Measurements from ENCODE around the gene TTC27. TPM values are rescaled to one million over a fixed set of nuclear protein-coding genes. Genes with fewer than 3 reads are reported as not detected.

TTC27 gene
- 16.0 TPM for polyA plus RNA-seq

DNA sequence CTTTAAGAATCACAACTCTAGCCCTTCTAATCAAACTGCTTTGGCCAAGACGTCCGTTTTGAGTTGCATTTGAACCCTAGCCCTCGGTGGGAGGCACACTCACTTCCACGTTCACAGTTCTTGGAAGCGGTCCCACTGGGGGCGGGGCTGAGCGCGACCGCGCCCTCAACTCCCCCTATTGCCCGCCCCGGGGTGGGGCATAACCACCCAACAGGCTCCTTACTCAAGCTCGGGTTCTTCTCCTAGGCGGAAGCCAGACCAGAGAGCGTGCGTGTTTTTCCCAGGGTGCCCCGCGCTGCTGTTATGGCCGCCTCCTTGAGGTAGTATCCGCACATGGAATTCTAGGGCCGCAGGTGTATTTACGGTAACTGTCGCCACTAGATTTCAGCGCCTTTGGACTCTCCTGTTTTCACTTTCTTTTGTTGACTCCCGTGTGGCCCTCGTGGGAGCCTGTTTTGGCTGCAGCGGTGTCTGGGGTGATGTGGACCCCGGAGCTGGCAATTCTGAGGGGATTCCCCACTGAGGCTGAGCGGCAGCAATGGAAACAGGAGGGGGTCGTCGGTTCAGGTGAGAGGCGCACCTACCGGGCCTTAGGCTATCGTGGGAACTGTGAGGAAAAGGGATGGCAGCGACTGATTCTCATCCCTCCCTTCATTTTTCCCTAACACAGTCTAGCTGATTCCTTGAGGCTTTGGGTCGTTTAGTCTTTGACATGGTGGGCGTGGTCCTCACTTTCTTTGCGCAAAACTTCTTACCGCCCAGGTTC, at the start of gene TTC27:
TTC27 (plus strand) TSS at position 237 of the 766 bp plus-strand sequence; CDS start at position 480, 243 bp downstream.
- Mint-ChIP-seq H3K9me3 (no peaks in the 10 kb centered on the region), H3K36me3 (no peaks in the 10 kb centered on the region), H3K27me3 (no peaks in the 10 kb centered on the region), H3K4me1 (peaks cover 13 to 25% (median 17%) of the 10 kb centered on the region in 3 donors), H3K4me3 (peak within 1 kb of the TSS; percentile 84 to 98 (median 96)), H3K27ac (peak within 1 kb of the TSS; percentile 16 to 93 (median 89))

DNA sequence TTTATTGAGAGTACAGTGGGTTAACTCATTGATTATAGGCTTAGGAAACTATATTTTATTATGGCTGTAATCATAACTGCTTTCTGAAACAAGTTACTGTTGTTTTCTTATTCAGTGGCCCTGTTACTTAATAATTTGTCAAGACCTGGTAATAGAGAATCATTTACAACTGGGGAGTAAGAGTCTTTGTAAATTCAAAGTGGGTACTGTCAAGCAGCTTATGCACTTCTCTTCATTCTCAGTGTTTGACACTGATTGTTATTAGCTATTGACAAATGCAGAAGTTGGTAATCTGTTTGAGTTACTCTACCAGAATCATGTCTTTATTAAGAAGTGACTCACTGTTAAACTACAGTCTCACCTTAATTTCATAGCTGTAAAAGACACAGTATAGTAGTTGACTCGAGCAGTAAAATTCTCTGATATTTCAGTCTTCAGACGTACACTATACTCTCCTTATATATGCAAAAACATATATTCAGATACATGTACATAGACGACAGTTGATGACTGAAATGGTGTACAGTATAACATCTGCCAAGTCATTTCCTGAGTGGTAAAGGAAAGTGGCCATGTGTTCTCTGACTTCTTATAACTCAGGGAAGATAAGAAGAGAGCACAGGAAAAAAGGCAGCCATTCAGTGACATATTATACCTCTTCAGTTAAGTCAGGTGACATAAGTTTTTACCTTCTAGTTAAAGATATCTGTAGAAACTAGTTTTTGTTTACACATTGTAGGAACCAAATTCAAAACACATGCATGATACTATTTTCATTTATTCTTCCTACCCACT, 36.0 kb upstream of the TTC27 start:
- H3K4me1 Mint-ChIP-seq, result peaks cover 8 to 28% (median 13%) of the 10 kb centered on the region in 3 donors
- no peak overlapping the region for H3K4me3 Mint-ChIP-seq

DNA sequence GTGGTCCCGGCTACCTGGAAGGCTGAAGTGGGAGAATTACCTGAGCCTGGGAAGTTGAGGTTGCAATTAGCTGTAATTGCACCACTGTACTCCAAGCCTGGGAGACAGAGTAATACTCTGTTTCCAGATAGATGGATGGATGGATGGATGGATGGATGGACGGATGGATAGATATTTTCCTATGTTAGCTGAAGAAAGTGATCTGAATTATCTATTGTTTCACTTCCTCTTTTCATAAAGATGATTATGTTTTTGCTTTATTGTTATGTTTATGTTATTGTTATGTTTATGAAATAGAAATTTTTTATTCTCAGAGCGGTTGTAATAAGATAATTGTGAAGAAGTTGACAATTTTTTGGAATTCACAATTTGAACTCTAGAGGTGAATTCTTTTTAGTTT, 33.3 kb upstream of the TTC27 start:
- Mint-ChIP-seq H3K27me3 (no peaks in the 10 kb centered on the region), H3K9me3 (no peaks in the 10 kb centered on the region), H3K4me1 (peaks cover 8 to 28% (median 13%) of the 10 kb centered on the region in 3 donors), H3K27ac (peak overlapping the region in 2 of 3 donors; percentile 19 to 87), H3K36me3 (no peaks in the 10 kb centered on the region), H3K4me3 (no peak overlapping the region)

More for the DNA sequence above, 36.0 kb upstream of the TTC27 start:
- Mint-ChIP-seq H3K27me3 (no peaks in the 10 kb centered on the region), H3K36me3 (peaks cover 4% of the 10 kb centered on the region), H3K27ac (peak overlapping the region; percentile 59 to 67 (median 64)), H3K9me3 (no peaks in the 10 kb centered on the region)

DNA sequence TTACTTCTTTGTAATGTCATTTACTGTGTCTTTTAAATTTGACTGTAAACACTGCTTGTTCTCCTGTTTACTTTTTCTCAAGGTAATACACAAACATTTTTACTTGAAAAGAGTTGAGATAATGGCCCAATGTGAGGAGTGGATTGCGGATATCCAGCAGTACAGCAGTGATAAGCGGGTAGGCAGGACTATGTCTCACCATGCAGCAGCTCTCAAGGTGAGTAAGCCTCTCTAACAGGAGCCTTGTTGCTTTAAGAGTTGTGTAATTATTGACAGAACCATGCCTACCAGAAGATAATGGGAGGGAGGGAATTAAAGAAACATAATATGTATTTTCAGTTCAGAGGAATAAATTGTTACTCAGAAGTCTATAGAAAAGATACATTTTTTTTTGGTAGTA, 16.5 kb upstream of the TTC27 start:
- no peaks in the 10 kb centered on the region for H3K27me3 Mint-ChIP-seq
- H3K4me1 Mint-ChIP-seq, result peaks cover 0 to 5% (median 1%) of the 10 kb centered on the region in 3 donors
- H3K27ac Mint-ChIP-seq, result peak overlapping the region in 1 of 3 donors; percentile 10
- H3K36me3 Mint-ChIP-seq, result peaks cover 7% of the 10 kb centered on the region
- H3K4me3 Mint-ChIP-seq, result no peak overlapping the region
- H3K9me3 Mint-ChIP-seq, result no peaks in the 10 kb centered on the region

DNA sequence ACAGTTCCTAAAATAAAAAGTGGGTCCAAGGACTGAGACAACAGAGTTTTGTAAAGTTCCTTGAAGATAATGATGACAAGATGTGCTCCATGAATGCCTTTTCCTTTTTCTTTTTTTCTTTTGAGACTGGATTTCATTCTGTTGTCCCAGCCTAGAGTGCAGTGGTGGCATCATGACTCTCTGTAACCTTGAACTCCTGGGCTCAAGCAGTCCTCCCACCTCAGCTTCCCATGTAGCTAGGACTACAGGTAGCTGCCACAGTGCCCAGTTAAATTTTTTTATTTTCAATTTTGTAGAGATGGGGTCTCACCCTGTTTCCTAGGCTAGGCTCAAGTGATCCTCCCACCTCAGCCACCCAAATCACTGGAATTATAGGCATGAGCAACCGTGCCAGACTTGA, 16.1 kb upstream of the TTC27 start:
- H3K4me1 Mint-ChIP-seq, result peaks cover 0 to 5% (median 1%) of the 10 kb centered on the region in 3 donors
- no peak overlapping the region for H3K4me3 Mint-ChIP-seq
- peaks cover 7% of the 10 kb centered on the region for H3K36me3 Mint-ChIP-seq
- H3K27ac Mint-ChIP-seq, result peak overlapping the region in 1 of 3 donors; percentile 31
- H3K9me3 Mint-ChIP-seq, result no peaks in the 10 kb centered on the region
- H3K27me3 Mint-ChIP-seq, result no peaks in the 10 kb centered on the region

DNA sequence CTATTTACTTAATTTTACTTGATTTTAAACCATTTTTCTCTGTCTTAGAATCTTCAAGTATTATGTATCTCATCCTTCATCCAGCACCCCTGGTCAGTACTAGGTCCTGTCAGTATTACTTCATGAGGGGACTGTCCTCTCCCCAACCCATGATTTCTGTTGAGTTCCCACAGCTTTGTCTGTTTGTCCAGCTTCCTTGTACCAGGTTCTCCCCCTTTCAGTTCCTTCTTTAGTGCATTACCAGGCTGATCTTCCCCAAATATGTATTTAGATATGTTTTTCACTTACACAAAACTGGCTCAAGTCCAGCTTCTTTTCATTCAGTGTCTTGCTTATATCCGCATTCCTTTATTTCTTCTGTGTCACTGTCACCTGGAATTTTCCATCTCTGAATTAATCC, 13.8 kb upstream of the TTC27 start:
- no peaks in the 10 kb centered on the region for H3K27me3 Mint-ChIP-seq
- H3K4me3 Mint-ChIP-seq, result no peak overlapping the region
- peaks cover 0 to 5% (median 1%) of the 10 kb centered on the region in 3 donors for H3K4me1 Mint-ChIP-seq
- H3K36me3 Mint-ChIP-seq, result peaks cover 3% of the 10 kb centered on the region
- peak overlapping the region in 1 of 3 donors; percentile 12 for H3K27ac Mint-ChIP-seq
- H3K9me3 Mint-ChIP-seq, result no peaks in the 10 kb centered on the region

DNA sequence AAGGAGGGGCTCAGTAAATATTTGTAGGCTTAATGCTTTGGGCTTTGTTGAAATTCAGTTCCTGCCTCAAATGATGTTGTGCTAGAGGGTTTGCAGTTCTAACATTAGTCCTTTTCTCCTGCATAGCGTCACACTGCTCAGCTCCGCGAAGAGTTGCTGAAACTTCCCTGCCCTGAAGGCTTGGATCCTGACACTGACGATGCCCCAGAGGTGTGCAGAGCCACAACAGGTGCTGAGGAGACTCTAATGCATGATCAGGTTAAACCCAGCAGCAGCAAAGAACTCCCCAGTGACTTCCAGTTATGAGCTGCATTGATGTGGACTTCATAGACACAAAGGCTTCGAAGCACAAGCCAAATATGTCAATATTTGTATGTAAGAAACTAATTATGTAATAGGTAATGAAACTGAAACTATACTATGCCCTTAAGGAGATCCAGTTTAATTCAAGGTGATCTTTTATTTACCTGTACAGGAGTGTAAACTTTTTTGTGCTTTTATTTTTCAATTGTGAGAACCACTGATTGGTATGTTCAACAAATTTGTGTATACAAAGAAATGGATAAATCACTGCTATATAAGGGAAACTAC, 10.2 kb upstream of the TTC27 start:
- Mint-ChIP-seq H3K27ac (peak overlapping the region in 1 of 3 donors; percentile 39), H3K9me3 (no peaks in the 10 kb centered on the region), H3K36me3 (peaks cover 7% of the 10 kb centered on the region), H3K4me1 (peaks cover 0 to 5% (median 3%) of the 10 kb centered on the region in 3 donors), H3K27me3 (no peaks in the 10 kb centered on the region), H3K4me3 (no peak overlapping the region)

DNA sequence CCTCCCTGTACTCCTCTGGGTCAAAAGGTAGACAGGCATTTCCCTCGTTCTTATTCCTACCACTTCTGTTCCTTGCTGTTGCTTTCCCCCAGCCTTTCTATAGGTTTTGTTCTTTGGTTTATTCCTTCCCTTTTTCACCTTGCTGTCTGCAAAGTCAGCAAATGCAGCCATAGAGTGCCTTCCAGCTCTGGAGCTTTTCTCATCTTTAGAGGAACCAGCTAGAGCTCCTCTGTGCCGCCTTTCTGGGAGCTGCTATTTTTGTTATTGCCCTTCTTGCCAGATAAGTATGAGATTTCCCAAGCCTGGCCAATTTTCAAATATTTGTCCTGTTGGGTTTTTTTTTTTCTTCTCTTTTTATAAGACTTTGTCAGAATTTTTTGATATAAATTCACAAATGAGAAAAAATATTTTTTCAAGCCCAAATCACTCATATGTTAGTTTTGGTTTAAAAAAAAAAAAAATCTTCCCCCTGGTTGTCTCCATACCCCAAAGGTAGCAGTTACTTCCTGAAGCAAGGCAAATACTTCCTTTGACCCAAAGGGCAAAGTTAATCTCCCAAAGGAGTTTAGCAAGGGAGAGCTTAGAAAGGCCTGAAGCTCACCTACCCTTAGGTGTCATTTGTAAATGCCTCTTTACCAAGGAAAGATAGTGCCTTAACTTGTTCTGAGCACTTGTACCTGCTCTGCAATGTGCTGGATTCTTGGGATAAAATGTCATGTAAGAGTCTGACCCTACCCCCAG, 5.1 kb upstream of the TTC27 start:
- Mint-ChIP-seq H3K36me3 (peaks cover 6% of the 10 kb centered on the region), H3K27me3 (no peaks in the 10 kb centered on the region), H3K4me1 (peaks cover 5 to 11% (median 7%) of the 10 kb centered on the region in 3 donors), H3K27ac (no peak overlapping the region), H3K4me3 (no peak overlapping the region), H3K9me3 (no peaks in the 10 kb centered on the region)

DNA sequence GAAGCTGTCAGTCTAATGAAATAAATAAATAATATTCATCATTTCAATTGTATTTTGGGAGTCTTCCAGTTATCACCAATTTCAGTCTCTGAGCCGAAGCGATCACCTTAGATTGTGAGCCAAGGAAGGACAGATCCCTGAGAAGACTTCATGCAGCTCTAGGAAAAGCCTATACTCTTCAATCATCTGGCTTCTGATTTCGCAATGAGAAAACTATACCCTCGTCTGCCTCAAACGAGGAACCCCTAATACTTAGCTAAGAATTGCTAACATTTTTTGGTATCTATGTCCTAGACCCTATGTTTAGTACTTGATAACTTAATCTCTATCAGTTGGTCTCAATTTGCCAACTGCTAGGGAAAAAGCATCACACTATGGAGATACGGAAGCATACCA, 4.5 kb upstream of the TTC27 start:
- Mint-ChIP-seq H3K27me3 (no peaks in the 10 kb centered on the region), H3K4me1 (peaks cover 5 to 15% (median 9%) of the 10 kb centered on the region in 3 donors), H3K27ac (no peak overlapping the region), H3K36me3 (peaks cover 5% of the 10 kb centered on the region), H3K9me3 (no peaks in the 10 kb centered on the region), H3K4me3 (peak overlapping the region in 1 of 4 donors; percentile 64)

DNA sequence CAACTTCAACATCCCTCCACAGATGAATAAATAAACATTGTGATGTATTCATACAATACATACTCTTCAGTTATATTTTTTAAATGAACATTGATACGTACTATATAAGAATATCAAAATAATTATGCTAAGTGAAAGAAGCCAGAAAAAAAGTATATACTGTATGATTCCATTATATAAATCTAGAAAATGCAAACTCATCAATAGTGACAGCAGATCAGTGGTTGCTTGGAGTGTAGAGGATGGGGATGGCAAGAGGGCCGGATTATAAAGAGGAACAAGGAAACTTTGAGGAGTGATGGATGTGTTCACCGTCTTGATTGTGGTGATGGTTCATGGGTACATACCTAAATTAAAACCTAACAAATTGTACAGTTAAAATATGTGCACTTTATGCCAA, 3.0 kb upstream of the TTC27 start:
- Mint-ChIP-seq H3K4me3 (peak overlapping the region in 1 of 4 donors; percentile 14), H3K27me3 (no peaks in the 10 kb centered on the region), H3K9me3 (no peaks in the 10 kb centered on the region), H3K4me1 (peaks cover 11 to 18% (median 13%) of the 10 kb centered on the region in 3 donors), H3K36me3 (peaks cover 2% of the 10 kb centered on the region), H3K27ac (no peak overlapping the region)

DNA sequence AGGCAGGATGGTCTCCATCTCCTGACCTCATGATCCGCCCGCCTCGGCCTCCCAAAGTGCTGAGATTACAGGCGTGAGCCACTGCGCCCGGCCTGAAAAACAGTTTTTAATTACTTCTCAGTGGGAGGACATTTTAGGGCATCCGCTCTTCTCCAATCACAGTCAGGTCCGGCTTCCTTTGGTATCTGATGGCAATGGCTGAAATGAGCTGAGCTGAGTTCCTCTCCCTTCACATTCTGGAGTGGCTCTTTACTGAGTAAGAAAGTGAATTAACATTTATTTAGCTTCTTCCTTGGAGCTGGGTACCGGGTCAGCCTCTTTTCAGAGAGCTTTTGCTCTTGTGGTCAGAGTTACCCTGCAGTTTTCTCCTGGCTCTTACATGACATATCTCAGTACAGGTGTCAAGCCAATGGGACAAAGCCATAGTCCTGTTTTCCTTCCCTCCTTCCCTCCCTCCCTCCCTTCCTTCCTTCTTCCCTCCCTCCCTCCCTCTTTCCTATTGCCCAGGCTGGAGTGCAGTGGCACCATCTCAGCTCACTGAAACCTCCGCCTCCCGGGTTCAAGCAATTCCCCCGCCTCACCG, 1.1 kb upstream of the TTC27 start:
- H3K27me3 Mint-ChIP-seq, result no peaks in the 10 kb centered on the region
- peak overlapping the region in 1 of 4 donors; percentile 96 for H3K4me3 Mint-ChIP-seq
- no peaks in the 10 kb centered on the region for H3K9me3 Mint-ChIP-seq
- H3K36me3 Mint-ChIP-seq, result no peaks in the 10 kb centered on the region
- H3K27ac Mint-ChIP-seq, result peak overlapping the region in 1 of 3 donors; percentile 89
- H3K4me1 Mint-ChIP-seq, result peaks cover 11 to 25% (median 14%) of the 10 kb centered on the region in 3 donors

DNA sequence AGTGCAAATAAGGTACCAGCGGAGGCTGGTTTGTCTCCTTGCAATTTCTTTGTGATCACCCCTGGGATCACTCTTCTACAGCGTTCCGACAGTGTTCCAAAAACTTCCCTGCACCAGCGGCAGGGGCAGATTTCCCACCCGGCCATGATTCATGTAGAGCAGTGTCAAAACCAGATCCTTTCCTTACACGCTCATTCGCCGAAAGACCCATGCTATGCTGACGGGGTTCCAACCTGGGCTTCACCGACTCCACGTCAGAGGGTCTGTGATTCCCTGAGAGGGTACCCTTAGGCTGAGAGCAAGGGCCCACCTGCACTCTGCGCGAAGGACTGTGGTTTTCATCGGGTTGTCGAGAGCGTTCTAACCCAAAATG, 423 bp upstream of the TTC27 start:
- H3K27ac Mint-ChIP-seq, result peak overlapping the region; percentile 16 to 89 (median 73)
- no peaks in the 10 kb centered on the region for H3K27me3 Mint-ChIP-seq
- peaks cover 13 to 25% (median 17%) of the 10 kb centered on the region in 3 donors for H3K4me1 Mint-ChIP-seq
- H3K9me3 Mint-ChIP-seq, result no peaks in the 10 kb centered on the region
- no peaks in the 10 kb centered on the region for H3K36me3 Mint-ChIP-seq
- peak overlapping the region; percentile 84 to 98 (median 96) for H3K4me3 Mint-ChIP-seq

DNA sequence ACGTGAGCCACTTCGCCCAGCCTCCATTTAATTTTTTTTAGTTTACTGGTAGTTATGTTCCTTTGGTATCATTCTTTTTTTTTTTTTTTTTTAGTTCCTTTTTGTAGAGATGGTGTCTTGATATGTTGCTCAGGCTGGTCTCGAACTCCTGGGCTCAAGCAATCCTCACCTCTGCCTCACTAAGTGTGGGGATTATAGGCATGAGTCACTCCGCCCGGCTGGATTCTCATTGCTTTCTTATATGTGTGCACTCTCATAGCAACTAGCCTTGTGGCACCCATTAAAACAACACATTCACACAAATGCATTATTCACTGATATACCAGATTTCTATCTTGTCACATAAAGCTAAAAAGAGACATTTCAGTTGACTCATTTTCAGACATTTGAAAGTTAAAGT, 4.2 kb downstream of the TTC27 start:
- H3K4me3 Mint-ChIP-seq, result peak overlapping the region in 1 of 4 donors; percentile 47
- peaks cover 1% of the 10 kb centered on the region for H3K36me3 Mint-ChIP-seq
- no peak overlapping the region for H3K27ac Mint-ChIP-seq
- H3K27me3 Mint-ChIP-seq, result no peaks in the 10 kb centered on the region
- peaks cover 12 to 20% (median 17%) of the 10 kb centered on the region in 3 donors for H3K4me1 Mint-ChIP-seq
- no peaks in the 10 kb centered on the region for H3K9me3 Mint-ChIP-seq

DNA sequence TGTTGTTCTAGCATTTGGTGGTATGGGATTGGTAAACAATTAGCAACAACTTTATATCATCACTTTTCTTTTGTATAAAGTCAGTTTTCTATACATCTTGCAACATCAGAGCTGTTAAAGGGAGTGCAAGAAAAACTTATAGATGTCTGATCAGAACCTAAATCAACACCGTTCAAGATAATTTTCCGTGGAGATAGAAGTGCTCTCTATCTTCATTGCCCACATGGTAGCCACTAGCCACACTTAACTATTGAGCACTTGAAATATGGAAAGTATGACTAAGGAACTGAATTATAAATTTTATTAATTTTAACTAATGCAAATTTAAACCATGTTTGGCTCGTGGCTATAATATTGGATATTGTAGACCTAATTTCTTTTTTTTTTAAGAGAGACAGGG, 5.2 kb downstream of the TTC27 start:
- no peak overlapping the region for H3K27ac Mint-ChIP-seq
- H3K27me3 Mint-ChIP-seq, result no peaks in the 10 kb centered on the region
- H3K4me1 Mint-ChIP-seq, result peaks cover 5 to 12% (median 12%) of the 10 kb centered on the region in 3 donors
- H3K4me3 Mint-ChIP-seq, result peak overlapping the region in 1 of 4 donors; percentile 47
- H3K36me3 Mint-ChIP-seq, result peaks cover 1% of the 10 kb centered on the region
- no peaks in the 10 kb centered on the region for H3K9me3 Mint-ChIP-seq

All from IgD-negative memory B cell (primary cell).